GM18861 (cell line): Measurements from ENCODE around the gene MXD4.

ENCODE experiments used
- ATAC-seq: cut with Tn5 transposase; IDR thresholded peaks from one replicate; pipeline ENCODE4 v1.9.1; 2021; ENCODE audit not compliant: unreplicated experiment

The MXD4 gene

DNA sequence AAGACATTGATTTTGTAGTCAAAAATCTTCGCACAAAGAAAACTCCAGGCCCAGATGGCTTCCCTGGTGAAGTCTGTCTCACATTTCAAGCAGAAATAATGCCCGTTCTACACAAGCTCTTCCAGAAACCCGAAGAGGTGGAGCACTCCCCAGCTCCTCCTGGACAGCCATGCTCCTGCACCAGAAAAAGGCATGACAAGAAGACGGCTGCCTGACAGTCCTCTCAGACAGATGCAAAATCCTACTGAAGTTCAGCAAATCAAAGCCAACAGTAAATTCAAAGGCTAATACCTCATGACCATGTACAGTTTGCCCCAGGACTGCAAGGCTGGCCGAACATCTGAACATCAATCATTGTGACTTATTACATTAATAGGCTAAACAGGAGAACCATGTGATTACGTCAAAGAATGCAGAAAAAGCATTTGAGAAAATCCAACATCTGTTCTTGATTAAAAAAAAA lies 30.8 kb upstream of the MXD4 start:
- no peak for ATAC-seq

DNA sequence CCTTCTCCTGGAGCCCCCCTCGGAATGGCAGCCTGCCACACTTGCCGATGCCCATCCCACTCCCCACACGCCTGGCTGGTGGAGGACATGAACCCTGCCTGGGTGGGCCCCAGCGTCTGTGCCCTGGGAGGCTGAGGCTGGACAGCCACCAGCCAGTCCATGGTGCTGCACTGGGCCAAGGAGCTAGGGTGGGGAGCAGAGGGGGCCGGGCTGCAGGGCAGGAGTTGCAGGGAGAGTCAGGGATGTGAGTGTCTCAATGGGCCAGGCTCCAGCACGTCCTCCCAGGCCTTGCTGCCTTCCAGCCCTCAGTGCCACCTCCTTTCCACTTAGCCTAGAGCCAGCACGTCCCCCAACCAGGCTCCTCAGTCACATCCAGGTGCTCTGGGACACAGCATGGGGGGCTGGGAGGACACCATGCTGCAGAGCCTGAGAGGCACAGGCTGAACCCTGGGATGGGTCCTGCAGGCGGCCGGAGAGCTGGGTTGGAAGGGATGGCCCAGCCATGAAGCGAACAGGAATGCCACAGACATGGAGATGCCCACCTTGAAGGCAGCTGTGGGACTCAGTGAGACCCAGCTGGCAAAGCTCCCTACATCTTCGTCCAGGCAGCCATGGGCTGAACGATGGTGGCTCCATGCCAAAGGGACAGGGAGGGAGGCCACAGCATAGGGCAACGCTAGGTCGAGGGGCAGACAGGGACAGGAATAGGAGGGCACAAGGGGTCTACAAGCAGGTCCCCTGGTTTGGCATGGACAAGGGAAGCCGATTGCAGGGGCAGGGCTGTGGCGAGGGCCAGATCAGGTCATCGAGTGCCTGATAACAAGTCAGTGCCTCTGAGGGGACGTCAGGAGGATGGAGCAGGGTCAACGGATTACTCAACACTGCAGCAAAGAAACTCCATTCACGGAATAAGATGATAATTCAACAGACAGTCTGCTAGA lies 30.1 kb upstream of the MXD4 start:
- ATAC-seq: no peak

DNA sequence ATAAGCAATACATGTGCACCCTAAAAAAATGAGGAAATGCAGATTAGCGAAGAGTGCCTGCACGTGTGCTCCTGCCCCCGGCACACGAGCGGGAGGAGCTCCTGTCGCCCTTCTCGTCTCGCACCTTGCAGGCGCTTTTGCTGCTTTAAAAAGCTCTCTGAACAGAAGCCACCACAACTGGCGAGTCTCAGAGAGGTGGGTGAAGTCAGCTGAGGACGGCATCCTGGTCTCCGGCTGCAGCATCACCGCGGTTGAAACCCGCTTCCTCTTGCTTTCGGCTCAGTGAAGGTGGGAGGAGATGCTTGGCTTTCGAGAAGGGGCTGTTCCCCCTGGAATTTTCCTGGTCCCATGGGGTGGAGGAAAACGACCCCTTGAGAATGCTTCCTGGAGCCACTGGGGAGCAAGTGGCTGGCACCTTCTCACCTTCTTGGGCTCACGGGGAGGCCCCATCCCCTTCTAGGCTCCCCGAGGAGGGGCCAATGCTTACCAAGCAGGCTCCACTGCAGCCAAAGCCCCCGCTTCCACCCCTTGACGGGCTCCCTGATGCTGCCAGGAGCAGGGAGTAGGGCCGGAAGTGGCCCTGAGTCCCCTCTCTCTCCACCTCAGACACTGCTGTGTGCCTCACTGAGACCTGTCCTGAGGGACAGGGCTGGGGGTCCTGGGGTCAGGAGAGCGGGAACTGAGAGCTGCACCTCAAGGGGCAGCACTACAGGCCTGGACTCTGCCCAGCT lies 29.2 kb upstream of the MXD4 start:
- ATAC-seq: no peak

DNA sequence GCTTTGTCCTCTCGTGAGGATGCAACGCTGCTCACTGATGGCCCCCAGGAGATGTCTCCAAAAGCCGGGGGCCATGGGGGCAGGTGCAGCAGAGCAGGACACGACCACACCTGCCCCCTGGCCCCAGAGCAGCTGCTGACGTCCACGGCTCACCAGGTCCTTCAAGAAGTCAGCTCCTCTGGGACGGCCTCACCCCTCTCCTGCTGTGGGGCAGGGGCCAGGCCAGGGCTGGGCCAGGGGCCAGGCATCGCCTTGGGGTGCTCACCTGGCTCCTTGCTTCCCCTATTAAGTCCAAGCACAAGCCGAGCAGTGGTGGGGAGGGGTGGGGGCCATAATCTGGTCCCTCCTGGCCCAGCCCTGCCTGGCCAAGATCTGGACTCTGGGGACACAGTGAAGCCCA lies 28.6 kb upstream of the MXD4 start:
- ATAC-seq: no peak

DNA sequence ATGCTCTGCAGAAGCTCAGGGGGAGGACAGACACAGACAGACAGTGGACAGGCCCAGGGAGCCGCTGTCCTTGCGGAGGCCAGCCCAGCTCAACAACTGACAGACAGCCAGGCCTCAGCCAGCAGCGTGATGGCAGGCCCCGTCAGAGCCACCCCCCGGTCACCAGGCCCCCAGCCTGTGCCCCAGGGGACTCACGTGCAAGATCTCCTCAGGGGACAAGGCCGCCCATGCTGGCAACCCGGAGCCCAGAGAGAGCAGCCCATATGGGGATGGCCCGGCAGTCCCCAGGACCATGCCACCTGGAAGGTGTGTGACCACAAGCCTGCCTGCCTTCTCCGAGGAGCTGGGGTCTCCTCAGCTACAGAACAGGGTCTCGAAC lies 28.0 kb upstream of the MXD4 start:
- no peak for ATAC-seq

DNA sequence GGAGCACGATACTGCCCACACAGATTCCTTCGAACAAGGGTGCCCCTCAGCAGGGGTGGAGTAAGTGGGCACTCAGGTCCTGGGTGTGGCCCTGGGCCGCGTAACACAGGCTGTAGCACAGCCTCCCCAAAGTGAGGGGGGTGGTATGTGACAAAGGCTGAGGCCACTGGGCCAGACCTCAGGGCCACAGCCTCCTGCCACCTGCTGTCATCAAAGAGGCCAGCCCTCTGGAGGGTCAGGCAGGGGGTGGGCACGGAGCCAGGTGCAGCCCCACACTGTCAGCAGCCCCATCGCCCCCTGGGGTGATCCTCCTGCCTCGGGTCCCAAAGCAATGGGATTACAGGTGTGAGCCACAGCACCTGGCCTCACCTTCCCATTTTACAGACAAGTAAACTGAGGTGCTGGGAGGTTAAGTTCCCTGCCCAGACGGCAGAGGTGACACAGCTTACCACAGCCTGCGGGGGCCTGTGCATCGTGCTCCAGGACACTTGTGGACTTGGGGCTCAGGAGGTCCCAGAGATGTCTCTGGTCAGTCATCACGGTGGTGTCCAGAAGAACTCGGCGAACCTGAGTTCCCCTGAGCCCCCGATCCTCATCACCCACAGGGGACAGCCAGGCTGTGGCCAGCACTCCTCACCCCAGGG lies 27.5 kb upstream of the MXD4 start:
- no peak for ATAC-seq

DNA sequence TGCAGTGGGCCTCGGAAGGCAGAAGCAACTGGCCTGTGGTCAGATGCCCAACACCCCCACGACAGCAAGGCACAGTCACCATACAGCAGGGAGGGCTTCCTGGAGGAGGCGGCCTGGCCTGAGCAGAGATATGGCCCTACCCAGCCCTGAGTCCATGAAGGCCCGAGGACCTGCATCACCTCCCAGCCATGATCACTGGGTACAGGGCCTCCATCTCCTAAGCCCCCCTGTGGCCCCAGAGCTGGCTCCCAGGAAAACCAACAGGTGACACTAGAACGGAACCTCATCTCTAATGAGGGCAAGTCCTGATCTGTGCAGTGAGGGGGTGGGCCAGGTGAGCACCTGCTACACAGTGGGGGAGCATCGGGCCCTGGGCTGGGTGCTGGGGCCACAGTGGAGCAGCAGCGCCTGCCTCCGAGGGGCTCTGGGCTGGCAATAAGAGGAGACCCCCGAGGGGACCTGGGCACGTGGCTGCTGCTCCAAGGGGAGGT lies 26.2 kb upstream of the MXD4 start:
- no peak for ATAC-seq

DNA sequence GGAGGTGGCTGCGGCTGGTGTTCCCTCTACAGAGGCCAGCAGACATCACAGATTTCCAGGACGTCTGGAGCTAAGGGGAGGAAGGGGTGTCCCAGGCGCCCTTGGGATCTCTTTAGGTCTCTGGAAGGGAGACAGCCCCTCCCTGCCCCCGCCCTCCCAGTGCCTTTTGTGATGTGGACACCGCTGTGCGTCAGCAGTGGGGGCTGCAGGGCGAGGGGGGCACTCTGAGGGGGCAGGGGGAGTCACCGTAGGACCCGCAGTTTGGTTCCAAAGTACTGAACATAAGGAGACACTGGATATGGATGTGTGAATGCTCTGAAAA lies 25.6 kb upstream of the MXD4 start:
- ATAC-seq: no peak

DNA sequence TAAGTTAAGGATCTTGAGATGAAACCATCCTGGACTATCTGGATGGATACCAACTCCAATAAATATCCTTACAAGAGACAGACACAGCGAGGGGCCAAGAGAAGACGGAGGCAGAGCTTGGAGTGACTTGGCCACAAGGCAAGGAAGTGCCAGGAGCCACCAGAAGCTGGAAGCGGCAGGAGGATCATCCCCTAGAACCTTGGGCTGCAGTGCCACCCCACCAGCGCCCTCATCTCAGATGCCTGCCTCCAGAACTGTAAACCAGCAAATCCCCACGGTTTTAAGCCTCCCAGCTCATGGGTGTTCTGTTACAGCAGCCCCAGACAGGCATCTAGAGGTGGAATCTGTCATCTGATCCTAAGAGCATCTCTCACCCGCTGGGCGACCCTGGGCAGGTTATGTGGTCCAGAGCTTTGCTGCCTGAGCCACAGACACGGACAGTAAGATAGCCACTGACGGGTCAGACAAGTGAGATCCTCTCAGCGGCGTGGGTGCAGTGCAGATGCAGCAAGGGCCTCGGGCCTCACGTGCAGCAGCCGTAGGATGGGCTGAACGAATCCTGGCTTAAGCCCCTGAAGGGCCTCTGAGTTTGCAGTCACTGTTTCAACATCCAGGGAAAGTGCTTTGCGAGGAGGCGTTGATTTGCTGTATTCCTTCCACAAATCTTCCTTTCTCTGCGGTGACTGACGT lies 25.1 kb upstream of the MXD4 start:
- no peak for ATAC-seq

DNA sequence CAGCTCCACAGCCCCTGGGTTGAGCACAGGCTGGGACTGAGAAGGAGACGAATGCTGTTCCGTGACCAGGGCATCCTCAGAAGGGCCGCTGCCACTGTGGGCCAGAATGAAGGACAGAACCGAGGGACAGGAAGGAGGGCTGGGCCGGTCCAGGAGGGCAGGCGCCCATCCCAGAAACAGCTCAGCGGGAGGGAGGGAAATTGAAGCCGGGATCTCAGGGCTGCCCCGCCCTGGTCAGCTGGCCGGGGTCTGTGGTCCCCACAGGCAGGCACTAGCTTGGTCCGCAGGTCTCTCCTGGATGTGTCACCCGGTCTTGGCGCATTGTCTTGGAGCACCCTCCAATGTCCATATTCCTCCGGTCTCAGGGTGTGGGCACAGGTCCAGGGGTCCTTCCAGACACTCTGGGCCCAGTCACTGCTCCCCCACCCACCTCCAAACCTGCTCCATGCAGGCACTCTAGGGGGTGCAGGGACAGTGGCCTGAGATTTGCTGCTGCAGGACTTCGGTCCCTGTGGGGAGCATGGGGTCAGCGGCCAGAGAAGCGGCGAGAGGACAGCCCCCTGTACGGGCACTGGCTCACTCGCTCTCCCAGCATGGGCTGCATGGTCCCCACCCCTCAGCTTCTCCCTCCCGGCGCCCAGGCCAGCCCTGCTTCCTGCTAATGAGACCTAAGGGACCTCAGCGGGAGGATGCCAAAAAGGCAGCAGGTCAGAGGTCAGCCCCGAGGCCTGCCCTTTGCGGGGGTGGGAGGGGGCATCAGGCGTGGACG lies 23.9 kb upstream of the MXD4 start:
- ATAC-seq: no peak

DNA sequence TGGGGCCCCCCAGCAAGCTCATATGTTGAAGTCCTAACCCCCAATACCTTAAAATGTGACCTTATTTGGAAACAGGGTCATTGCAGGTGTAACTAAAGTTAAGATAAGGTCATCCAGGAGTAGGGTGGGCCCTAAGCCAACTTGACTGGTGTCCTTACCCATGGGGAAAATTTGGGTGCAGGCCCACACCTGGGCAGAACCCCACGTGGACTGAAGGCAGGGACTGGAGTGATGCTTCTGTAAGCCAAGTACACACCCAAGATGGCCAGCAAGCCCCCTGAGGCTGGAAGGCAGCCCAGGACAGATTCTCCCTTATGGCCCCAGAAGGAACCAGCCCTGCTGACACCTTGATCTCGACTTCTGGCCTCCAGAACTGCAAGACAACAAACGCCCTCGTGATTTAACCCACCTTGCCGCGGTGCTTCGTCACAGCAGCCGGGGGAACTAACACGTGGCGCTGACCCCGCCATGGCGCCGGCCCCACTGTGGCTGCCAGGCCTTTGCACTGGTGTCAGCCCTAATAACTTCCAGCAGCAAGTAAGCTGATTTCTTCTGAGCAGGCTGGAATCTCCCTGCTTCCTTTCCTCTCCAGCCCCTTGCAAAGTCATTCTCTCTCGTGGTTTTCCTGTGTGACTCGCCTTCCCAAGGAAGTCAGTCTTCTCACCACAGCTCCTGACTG lies 23.2 kb upstream of the MXD4 start:
- no peak for ATAC-seq

DNA sequence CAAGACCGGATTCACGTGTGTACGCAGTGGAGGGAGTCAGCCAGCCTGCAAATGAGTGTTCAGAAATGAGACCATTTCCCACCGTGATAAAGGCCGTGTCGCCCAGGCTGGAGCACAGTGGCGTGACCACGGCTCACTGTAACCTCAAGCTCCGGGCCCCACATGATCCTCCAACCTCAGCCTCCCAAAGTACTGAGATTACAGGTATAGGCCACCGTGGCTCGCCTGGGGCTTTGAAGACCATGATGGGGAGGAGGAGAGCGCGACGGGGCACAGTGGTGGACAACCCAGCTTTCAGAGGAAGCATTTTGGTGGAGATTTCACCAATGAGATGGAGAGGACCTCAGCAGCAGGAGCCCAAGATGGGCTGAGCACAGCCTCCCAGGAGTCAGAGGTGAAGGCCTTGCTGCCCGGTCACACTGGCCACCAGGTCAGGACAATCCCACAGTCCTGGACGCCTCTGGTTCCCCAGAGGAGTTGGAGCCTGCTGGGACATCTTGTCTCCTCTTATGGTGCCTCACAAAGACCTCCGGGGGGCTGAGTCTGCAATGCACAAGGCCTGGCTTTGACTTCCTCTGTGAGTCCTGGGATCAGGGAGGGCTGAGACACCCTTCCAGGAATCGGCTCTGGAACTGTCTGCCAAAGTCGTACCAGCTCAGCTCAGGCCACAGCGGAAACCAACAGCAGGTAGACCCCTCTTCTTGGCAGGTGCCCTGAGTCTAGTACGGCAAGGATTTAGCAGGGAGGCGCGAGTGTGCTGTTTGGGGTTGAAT lies 22.4 kb upstream of the MXD4 start:
- no peak for ATAC-seq

DNA sequence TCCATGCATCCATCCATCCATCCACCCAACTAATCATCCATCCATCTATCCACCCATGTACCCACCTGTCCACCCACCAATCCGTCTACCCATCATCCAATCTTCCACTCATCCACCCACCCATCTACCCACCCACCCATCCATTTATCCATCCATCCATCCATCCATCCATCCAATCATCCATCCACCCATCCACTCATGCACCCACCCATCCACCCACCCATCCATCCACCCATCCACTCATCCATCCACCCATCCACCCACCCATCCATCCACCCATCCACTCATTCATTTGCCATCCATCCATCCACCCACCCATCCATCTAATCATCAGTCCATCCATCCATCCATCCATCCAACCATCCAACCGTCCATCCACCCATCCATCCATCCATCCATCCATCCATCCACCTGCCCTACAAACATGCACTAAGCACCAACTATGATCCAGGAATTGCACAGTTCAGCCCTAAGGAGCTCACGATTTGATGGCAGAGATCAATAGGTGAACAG lies 21.3 kb upstream of the MXD4 start:
- ATAC-seq: no peak

DNA sequence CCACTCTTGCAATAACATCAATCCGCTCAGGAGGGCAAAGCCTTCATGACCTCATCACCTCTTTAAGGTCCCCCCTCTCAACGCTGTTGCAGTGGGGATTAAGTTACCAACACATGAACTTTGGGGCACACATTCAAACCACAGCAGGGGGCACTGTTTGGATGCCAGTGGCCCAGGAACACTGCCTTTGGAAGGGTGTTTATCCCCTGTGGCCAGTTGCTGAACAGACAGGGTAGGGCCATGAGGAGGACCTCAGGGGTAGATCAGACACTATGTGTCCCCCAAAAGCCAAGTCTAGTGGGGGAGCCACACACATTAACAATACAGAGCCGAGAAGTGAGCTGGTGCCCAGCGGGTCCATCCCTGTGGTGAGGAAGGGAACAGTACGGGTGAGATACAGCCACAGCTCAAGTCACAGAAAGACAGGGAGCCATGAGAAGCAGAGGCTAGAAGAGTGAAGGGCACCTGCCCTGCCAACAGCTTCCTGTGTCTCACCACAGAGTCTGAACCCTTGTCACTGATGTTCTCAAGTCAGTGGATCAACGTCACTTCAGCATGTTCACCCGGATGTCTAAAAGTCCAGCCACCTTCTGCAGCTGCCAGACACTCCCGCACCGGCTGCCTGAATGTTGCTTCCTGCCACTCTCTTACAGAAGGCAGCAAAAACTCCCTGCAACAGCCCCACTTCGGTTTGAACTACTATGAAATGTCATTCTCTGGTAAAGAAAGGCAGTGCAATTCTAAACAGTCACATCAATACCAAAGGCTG lies 19.9 kb upstream of the MXD4 start:
- no peak for ATAC-seq

DNA sequence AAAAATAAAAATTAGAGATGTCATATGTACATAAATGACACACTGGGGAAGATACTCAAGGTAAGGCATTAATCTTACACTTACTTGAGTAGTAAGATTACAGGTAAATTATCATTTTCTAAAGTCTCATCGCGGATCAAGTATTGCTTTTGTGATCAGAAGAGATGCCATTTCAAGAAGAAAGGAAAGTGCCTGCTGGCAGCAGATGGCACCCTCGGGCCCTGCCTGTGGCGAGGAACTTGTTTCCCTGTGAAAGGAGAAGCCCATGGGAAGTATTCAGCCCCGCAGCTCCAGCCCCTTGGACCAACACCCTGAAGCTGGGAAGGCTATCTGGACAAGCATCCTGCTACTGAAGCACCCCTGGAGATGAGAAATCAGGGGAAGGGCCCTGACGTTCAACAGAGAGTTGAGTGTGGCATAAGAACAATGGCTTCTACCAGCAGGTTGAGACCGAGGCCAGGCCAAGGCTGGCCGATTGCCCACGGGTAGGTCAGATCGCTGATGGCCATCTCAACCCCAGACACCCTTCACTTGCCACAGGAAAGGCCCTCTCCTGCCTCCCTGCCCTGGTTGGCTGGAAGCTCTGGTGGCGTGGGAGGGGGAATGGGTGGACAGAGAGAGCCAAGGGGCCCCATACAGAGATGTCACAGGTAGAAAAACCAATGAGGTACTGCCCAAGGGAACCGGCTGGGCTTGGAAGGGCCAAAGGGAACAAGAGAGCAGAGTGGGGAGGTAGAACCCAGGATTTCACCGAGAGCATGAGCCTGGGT lies 18.8 kb upstream of the MXD4 start:
- ATAC-seq: no peak

DNA sequence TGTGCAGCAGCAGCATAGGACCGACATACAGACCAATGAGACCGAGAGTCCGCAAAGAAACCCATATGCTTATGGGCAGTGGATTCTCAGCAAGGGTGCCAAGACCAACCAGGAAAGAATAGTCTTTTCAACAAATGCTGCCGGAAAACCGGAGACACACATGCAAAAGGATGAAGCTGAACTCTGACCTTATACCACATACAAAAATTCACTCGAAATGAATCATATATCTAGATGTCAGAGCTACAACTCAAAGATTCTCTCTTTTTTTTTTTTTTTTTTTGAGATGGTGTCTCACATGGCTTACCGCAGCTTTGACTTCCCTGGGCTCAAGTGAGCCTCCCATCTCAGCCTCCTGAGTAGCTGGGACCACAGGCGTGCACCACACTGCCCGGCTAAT lies 16.0 kb upstream of the MXD4 start:
- ATAC-seq: no peak

DNA sequence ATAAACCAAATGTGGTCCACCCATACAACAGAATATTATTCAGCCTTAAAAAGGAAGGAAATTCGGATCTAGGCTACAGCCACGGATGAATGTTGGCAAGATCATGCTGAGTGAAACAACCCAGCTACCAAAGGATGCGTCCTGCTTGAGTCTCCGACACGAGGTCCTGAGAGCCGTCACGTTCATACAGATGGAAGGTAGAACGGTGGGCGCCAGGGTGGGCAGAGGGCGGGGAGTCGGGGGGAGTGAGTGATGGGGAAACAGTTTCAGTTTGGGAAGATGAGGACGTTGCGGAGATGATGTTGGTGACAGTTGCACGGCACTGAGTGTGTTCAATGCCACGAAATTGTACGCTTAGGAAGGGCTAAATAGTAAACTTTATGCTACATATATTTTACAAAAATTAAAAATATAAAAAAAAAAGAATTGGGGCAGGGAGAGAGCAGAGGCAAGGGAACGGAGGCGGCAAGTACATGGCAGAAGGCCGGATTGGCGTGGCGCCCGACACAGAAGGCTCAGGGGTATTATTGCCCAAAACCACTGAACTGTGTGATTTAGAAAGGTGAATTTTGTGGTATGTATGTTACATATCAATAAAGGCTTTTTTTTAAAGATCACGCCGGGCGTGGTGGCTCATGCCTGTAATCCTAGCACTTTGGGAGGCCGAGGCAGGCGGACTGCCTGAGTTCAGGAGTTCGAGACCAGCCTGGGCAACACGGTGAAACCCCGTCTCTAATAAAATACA lies 14.8 kb upstream of the MXD4 start:
- no peak for ATAC-seq
